GM10248 (cell line): ENCODE measurements around the gene CASP8.

Experiments used
- CTCF ChIA-PET: fragments of 300-600 bp; sonication (Branson Sonifier 250); formaldehyde crosslinking; extraction: SDS; loops from one replicate; lab custom pipeline; 2021; ENCODE audit warnings: antibody characterized with exemption; lab: Yijun Ruan, JAX
- POLR2A ChIA-PET: fragments of 350-650 bp; sonication (Branson Sonifier 250); formaldehyde crosslinking; extraction: SDS; loops from one replicate; lab custom pipeline; 2020; ENCODE audit warnings: antibody characterized with exemption; lab: Yijun Ruan, JAX
- DNase-seq: peaks from one replicate; pipeline ENCODE4 v3.0.0; 2012; ENCODE audit errors: extremely low spot score
- CTCF ChIP-seq: IDR thresholded peaks from 2 replicates; pipeline ENCODE4 v1.5.1; 2012; ENCODE audit warnings: mild to moderate bottlenecking, low read depth; ENCODE audit errors: extremely low read depth, missing control alignments, control extremely low read depth

The CASP8 gene

GRCh38 chr2:201242571-201243277, 17.6 kb upstream of the CASP8 start:
- POLR2A ChIA-PET: interaction anchor here (0.6 kb wide), 1 partner anchor 14 kb away, joined by 4 read pairs; no protein-coding TSS in a partner anchor
- CTCF ChIA-PET: interaction anchor here (1.2 to 3.4 kb wide), 3 partner anchors 10 to 121 kb away, joined by 3 to 24 read pairs (median 4); no protein-coding TSS in a partner anchor
- TF ChIP-seq CTCF: no peak
- DNase-seq: no peak

DNA sequence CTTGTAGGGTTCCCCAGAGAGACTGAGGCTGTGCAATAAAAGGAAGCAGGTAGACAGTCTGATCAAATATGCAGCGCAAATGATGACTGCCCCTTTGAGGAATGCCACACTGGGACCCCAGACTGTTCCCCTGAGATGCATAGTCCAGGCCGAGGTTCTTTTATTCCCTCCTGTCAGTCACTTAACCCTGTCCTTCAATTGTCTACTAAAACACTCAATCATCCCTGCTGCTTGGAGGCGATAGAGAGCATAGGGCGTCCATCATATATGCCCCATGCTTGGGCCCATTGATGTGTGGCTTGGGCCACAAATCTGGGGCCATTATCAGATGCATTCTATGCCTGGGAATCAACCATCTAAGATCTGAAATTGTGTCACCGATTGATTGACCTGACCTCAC, 15.5 kb upstream of the CASP8 start:
- ChIA-PET POLR2A (no interaction called here), CTCF (interaction anchor here (3.4 kb wide), 1 partner anchor 12 kb away, joined by 24 read pairs; no protein-coding TSS in a partner anchor)
- DNase-seq: no peak
- no peak for TF ChIP-seq CTCF

DNA sequence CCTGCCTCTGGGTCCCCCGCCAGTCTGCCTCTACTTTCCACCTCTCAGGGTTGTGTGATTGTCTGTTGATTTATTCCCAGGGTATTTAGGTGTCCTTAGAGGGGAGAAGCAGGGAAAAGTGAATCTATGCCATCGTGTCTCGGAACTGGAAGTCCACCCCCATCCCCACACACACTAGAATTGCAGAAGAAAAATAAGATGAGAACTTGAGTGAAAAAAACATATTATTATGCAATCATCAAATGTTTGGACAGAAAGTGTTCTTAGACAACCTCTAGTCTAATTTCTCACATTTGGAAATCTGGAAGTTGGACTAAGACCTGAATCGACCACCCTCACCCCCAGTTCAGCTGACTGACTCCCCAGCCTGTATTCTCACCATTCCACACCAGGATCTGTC, 14.1 kb upstream of the CASP8 start:
- TF ChIP-seq CTCF: no peak
- ChIA-PET CTCF (interaction anchor here (0.9 to 1.9 kb wide), 3 partner anchors 8 to 118 kb away, joined by 3 to 10 read pairs (median 5); no protein-coding TSS in a partner anchor), POLR2A (interaction anchor here (0.7 kb wide), 1 partner anchor 1033 kb away, joined by 5 read pairs; no protein-coding TSS in a partner anchor)
- DNase-seq: no peak

DNA sequence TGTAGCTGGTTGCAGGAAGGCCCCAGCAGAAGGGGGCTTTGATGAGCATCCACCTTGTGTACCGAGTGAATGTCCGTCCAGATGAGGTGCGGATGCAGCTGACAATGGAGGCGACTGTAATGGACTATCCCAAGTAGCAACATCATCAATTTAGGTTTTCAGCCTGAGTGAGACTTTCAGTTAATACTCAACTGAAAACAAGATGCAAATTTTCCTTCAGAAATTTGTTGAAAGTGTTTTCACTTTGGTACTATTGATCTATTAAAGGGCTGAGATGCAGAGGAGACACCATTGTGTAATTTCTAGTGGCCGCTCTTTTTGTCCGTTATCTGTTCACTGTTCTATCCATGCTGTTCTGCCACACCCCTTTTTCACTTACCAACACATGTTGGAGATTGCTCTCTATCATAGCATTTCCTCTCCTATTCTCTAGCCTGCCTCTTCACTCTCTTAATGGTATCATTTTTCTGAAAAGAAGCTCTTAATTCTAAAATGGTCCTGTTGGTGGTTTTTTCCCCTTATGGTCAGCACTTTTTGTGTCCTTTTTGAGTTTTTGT, 12.0 kb upstream of the CASP8 start:
- POLR2A ChIA-PET: no interaction called here
- CTCF ChIA-PET: interaction anchor here (1.6 kb wide), 1 partner anchor 16 kb away, joined by 7 read pairs; no protein-coding TSS in a partner anchor
- DNase-seq: no peak
- TF ChIP-seq CTCF: no peak

GRCh38 chr2:201249889-201250288, 10.4 kb upstream of the CASP8 start:
- DNase-seq: no peak
- ChIA-PET CTCF (interaction anchor here (1.4 kb wide), 1 partner anchor 13 kb away, joined by 5 read pairs; no protein-coding TSS in a partner anchor), POLR2A (no interaction called here)

More at GRCh38 chr2:201249889-201250288, 10.4 kb upstream of the CASP8 start:
- TF ChIP-seq CTCF: no peak
